Liver (tissue), 9 donors: Measurements from ENCODE around the gene CCR7. TPM values are rescaled to one million over a fixed set of nuclear protein-coding genes. Genes with fewer than 3 reads are reported as not detected.

Experiments
- DNase-seq: peaks from one replicate; pipeline ENCODE4 v3.0.0-alpha.2; 2017; ENCODE audit warnings: low spot score
- H3K27ac ChIP-seq, 2 donors: one replicate each; pipeline ENCODE4 v1.7.0; 2013; ENCODE audit warnings: inconsistent platforms in 2 of 2, low read length in 2 of 2, control low read depth in 1 of 2, low read depth in 1 of 2, mild to moderate bottlenecking in 1 of 2
- H3K27me3 ChIP-seq, 4 donors: one replicate each; pipeline versions ENCODE4 v1.6.1 to v1.7.0; 2013; ENCODE audit warnings: low read length in 3 of 4, inconsistent platforms in 1 of 4, mild to moderate bottlenecking in 1 of 4, moderate library complexity in 1 of 4; ENCODE audit not compliant: control insufficient read depth in 4 of 4, insufficient read depth in 4 of 4
- H3K36me3 ChIP-seq, 4 donors: one replicate each; pipeline versions ENCODE4 v1.6.1 to v1.7.0; 2013; ENCODE audit warnings: low read length in 3 of 4, mild to moderate bottlenecking in 3 of 4, low read depth in 1 of 4, moderate library complexity in 1 of 4; ENCODE audit not compliant: control insufficient read depth in 4 of 4, insufficient read depth in 3 of 4
- H3K4me1 ChIP-seq, 4 donors: one replicate each; pipeline versions ENCODE4 v1.6.1 to v1.7.0; 2013; ENCODE audit warnings: low read length in 3 of 4, mild to moderate bottlenecking in 3 of 4, moderate library complexity in 1 of 4; ENCODE audit not compliant: control insufficient read depth in 4 of 4, insufficient read depth in 4 of 4
- H3K4me3 ChIP-seq, 3 donors: one replicate each; pipeline versions ENCODE4 v1.6.1 to v1.7.0; 2013; ENCODE audit warnings: low read length in 3 of 3, control low read depth in 1 of 3, low read depth in 1 of 3, mild to moderate bottlenecking in 1 of 3
- H3K9ac ChIP-seq, 2 donors: one replicate each; pipeline ENCODE4 v1.7.0; 2013; ENCODE audit warnings: low read length in 2 of 2, mild to moderate bottlenecking in 2 of 2, moderate library complexity in 2 of 2, control low read depth in 1 of 2, low read depth in 1 of 2
- H3K9me3 ChIP-seq, 4 donors: one replicate each; pipeline versions ENCODE4 v1.6.1 to v1.7.0; 2013; ENCODE audit warnings: low read length in 3 of 4; ENCODE audit not compliant: control insufficient read depth in 4 of 4
- EGR1 ChIP-seq, 2 donors: IDR thresholded peaks; 2 replicates each; pipeline ENCODE4 v1.6.1; 2016 to 2018; ENCODE audit warnings: antibody characterized with exemption in 2 of 2, low read depth in 2 of 2
- FOXA1 ChIP-seq: IDR thresholded peaks from 2 replicates; pipeline ENCODE4 v1.6.1; 2016; ENCODE audit warnings: antibody characterized with exemption
- FOXA2 ChIP-seq: IDR thresholded peaks from 2 replicates; pipeline ENCODE4 v1.6.1; 2016; ENCODE audit warnings: antibody characterized with exemption
- GABPA ChIP-seq, 2 donors: IDR thresholded peaks in 1 of 2; conservative IDR thresholded peaks in 1 of 2; 2 replicates each; pipeline ENCODE4 v1.6.1; 2016; ENCODE audit warnings: antibody characterized with exemption in 2 of 2, mild to moderate bottlenecking in 1 of 2, moderate library complexity in 1 of 2
- HNF4G ChIP-seq: IDR thresholded peaks from 2 replicates; pipeline ENCODE4 v1.6.1; 2016; ENCODE audit warnings: antibody characterized with exemption
- JUND ChIP-seq, 2 donors: IDR thresholded peaks; 2 replicates each; pipeline ENCODE4 v1.6.1; 2016; ENCODE audit warnings: antibody characterized with exemption in 2 of 2
- NR2F2 ChIP-seq: IDR thresholded peaks from 2 replicates; pipeline ENCODE4 v1.6.1; 2016; ENCODE audit warnings: antibody characterized with exemption
- SP1 ChIP-seq: IDR thresholded peaks from 2 replicates; pipeline ENCODE4 v1.6.1; 2018; ENCODE audit warnings: antibody characterized with exemption, mild to moderate bottlenecking
- TAF1 ChIP-seq: conservative IDR thresholded peaks from 2 replicates; pipeline ENCODE4 v1.6.1; 2016; ENCODE audit warnings: antibody characterized with exemption, mild to moderate bottlenecking
- WGBS: extraction: QIAGEN DNeasy Blood & Tissue Kit; methylation state at CpG from one replicate; pipeline ENCODE4 v1.1.7; 2013; 5-methylcytosine and 5-hydroxymethylcytosine counted together
- polyA plus RNA-seq, 2 donors: library from polyadenylated mRNA; stranded (reverse) in 1 of 2; unstranded in 1 of 2; fragments of 200-250 nt in 1 of 2; fragments of >200 nt in 1 of 2; fragmentation: Nextera tagmentation in 1 of 2; extraction: Ambion mirVana in 1 of 2; gene quantifications; one replicate each; pipeline versions ENCODE4 v1.2.1 to v1.2.3, GENCODE V29; 2013 to 2015
- total RNA-seq, 2 donors: library from RNA; depleted of rRNA; stranded (reverse); fragments of >200 nt; gene quantifications; one replicate each; pipeline ENCODE4 v1.2.3, GENCODE V29; 2014
- TF ChIP-seq, protein P1 (sequence below): IDR thresholded peaks from 2 replicates; pipeline ENCODE4 v1.6.1; 2016; ENCODE audit warnings: antibody characterized with exemption, mild to moderate bottlenecking
- TF ChIP-seq, protein P2 (sequence below): IDR thresholded peaks from 2 replicates; pipeline ENCODE4 v1.6.1; 2016; ENCODE audit warnings: antibody characterized with exemption
- TF ChIP-seq, protein P3 (sequence below): IDR thresholded peaks from 2 replicates; pipeline ENCODE4 v1.6.1; 2016; ENCODE audit warnings: antibody characterized with exemption
- TF ChIP-seq, protein P4 (sequence below): fragments of 150-350 bp; IDR thresholded peaks from 2 replicates; pipeline ENCODE4 v1.5.1; 2017; ENCODE audit warnings: improper control_type of control experiment, low read depth, low read length; ENCODE audit not compliant: missing input control
- donor health status: healthy.
- donor health status: healthy.
- donor health status: healthy.
- donor health status: healthy.
- donor health status: healthy.

Gene CCR7
- total and polyA plus RNA-seq, 4 donors: 0.08 to 0.89 (median 0.28) TPM

DNA sequence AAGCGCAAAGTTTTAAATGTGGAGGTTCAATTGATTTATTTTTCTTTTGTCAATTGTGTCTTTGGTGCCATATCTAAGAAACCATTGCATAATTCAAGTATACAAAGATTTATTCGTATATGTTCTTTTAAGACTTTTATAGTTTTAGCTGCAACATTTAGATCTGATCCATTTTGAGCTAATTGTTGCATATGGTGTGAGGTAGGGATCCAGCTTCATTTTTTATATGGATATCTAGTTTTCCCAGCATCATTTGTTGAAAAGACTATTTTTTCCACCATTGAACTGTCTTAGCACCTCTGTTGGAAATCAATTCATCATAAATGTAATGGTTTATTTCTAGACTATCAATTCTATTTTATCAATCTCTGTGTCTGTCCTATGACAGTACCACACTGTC is 2.1 kb upstream of the CCR7 start:
- Histone ChIP-seq H3K36me3 (no peaks in the 10 kb centered on the region), H3K27me3 (no peaks in the 10 kb centered on the region), H3K4me1 (no peaks in the 10 kb centered on the region), H3K9me3 (no peaks in the 10 kb centered on the region), H3K27ac (no peak overlapping the region), H3K9ac (no peak overlapping the region), H3K4me3 (no peak overlapping the region)
- DNase-seq: no peak
- 96% methylated on average over 2 of the region's 2 CpGs for WGBS
- TF ChIP-seq FOXA1 (no peak), FOXA2 (no peak), EGR1 (IDR thresholded peaks at IDR 0.05; ENCODE audit: low read depth in 2 of 2) (no peak)

DNA sequence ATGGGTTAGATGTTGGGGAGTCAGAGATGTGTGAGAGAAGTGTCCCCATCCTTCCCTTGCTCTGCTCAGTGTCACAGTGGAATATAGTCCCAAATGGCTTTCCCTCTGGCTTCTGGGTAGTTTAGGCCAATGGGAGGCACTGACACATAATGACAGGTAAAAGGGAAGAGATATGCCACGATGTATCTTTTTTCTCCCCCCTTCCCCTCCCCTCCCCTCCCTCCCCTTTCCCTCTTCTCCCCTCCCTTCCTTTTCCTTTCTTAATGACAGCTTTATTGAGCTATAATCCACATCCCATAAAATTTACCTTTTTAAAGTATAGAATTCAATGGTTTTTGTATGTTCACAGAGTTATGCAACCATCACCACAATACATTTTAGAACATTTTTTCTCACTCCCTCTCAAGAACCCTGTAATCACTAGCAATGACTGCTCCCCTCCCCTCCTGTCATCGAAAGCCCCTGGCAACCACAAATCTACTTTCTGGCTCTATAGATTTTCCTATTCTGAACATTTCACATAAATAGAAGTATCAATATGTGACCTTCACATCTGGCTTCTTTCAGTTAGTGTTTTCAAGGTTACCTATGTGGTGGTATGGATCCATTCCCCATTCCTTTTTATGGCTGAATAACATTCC is 617 bp upstream of the CCR7 start:
- DNase-seq: no peak
- no peaks in the 10 kb centered on the region for H3K36me3 ChIP-seq
- H3K9me3 ChIP-seq: no peaks in the 10 kb centered on the region
- no peaks in the 10 kb centered on the region for H3K27me3 ChIP-seq
- no peak overlapping the region for H3K4me3 ChIP-seq
- no peak overlapping the region for H3K9ac ChIP-seq
- 48% methylated on average over 2 of the region's 2 CpGs for WGBS
- no peaks in the 10 kb centered on the region for H3K4me1 ChIP-seq
- no peak overlapping the region for H3K27ac ChIP-seq
- TF ChIP-seq, protein P1, sequence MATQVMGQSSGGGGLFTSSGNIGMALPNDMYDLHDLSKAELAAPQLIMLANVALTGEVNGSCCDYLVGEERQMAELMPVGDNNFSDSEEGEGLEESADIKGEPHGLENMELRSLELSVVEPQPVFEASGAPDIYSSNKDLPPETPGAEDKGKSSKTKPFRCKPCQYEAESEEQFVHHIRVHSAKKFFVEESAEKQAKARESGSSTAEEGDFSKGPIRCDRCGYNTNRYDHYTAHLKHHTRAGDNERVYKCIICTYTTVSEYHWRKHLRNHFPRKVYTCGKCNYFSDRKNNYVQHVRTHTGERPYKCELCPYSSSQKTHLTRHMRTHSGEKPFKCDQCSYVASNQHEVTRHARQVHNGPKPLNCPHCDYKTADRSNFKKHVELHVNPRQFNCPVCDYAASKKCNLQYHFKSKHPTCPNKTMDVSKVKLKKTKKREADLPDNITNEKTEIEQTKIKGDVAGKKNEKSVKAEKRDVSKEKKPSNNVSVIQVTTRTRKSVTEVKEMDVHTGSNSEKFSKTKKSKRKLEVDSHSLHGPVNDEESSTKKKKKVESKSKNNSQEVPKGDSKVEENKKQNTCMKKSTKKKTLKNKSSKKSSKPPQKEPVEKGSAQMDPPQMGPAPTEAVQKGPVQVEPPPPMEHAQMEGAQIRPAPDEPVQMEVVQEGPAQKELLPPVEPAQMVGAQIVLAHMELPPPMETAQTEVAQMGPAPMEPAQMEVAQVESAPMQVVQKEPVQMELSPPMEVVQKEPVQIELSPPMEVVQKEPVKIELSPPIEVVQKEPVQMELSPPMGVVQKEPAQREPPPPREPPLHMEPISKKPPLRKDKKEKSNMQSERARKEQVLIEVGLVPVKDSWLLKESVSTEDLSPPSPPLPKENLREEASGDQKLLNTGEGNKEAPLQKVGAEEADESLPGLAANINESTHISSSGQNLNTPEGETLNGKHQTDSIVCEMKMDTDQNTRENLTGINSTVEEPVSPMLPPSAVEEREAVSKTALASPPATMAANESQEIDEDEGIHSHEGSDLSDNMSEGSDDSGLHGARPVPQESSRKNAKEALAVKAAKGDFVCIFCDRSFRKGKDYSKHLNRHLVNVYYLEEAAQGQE: no peak
- TF ChIP-seq GABPA (IDR thresholded peaks at IDR 0.05 in 1 of 2, conservative IDR thresholded peaks at IDR 0.05 in 1 of 2) (no peak), SP1 (no peak), HNF4G (no peak), FOXA1 (no peak), NR2F2 (no peak), TAF1 (no peak), FOXA2 (no peak), JUND (IDR thresholded peaks at IDR 0.05) (no peak), EGR1 (IDR thresholded peaks at IDR 0.05; ENCODE audit: low read depth in 2 of 2) (no peak)
- TF ChIP-seq, protein P2, sequence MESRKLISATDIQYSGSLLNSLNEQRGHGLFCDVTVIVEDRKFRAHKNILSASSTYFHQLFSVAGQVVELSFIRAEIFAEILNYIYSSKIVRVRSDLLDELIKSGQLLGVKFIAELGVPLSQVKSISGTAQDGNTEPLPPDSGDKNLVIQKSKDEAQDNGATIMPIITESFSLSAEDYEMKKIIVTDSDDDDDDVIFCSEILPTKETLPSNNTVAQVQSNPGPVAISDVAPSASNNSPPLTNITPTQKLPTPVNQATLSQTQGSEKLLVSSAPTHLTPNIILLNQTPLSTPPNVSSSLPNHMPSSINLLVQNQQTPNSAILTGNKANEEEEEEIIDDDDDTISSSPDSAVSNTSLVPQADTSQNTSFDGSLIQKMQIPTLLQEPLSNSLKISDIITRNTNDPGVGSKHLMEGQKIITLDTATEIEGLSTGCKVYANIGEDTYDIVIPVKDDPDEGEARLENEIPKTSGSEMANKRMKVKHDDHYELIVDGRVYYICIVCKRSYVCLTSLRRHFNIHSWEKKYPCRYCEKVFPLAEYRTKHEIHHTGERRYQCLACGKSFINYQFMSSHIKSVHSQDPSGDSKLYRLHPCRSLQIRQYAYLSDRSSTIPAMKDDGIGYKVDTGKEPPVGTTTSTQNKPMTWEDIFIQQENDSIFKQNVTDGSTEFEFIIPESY: no peak
- TF ChIP-seq, protein P3, sequence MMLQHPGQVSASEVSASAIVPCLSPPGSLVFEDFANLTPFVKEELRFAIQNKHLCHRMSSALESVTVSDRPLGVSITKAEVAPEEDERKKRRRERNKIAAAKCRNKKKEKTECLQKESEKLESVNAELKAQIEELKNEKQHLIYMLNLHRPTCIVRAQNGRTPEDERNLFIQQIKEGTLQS: no peak
- TF ChIP-seq, protein P4, sequence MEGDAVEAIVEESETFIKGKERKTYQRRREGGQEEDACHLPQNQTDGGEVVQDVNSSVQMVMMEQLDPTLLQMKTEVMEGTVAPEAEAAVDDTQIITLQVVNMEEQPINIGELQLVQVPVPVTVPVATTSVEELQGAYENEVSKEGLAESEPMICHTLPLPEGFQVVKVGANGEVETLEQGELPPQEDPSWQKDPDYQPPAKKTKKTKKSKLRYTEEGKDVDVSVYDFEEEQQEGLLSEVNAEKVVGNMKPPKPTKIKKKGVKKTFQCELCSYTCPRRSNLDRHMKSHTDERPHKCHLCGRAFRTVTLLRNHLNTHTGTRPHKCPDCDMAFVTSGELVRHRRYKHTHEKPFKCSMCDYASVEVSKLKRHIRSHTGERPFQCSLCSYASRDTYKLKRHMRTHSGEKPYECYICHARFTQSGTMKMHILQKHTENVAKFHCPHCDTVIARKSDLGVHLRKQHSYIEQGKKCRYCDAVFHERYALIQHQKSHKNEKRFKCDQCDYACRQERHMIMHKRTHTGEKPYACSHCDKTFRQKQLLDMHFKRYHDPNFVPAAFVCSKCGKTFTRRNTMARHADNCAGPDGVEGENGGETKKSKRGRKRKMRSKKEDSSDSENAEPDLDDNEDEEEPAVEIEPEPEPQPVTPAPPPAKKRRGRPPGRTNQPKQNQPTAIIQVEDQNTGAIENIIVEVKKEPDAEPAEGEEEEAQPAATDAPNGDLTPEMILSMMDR: no peak
